ENCODE data around the gene DEFB129.
A peak's percentile ranks its signal among the peaks of the same experiment; 100 is the strongest.
"Not testable (repeated sequence)": the region's sequence is repeated elsewhere in the genome, so short reads cannot be mapped to it uniquely, and the experiment has no call there.

DEFB129 gene, protein sequence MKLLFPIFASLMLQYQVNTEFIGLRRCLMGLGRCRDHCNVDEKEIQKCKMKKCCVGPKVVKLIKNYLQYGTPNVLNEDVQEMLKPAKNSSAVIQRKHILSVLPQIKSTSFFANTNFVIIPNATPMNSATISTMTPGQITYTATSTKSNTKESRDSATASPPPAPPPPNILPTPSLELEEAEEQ

DNA sequence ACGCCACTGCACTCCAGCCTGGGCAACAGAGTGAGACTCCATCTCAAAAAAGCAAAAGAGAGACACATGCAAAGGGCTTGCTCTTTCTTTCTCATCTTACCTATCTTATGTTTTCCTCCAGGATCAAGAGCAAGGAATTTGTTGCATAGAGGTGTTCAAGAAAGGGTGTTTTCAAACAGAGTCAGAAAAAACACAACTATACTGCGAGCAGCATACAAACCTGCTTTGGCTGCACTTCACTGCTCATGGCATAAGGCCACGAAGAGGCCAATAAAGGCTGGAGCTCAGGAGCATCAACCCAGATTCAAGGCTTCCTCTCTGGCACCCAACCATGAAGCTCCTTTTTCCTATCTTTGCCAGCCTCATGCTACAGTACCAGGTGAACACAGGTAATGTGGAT, at the start of gene DEFB129:
Gene DEFB129 (plus strand): TSS at position 301 of the 400 bp plus-strand sequence. CDS start 31 bp downstream, at position 332.
- DNase-seq, result no peak

GRCh38 chr20:184288-184687, 42.8 kb upstream of the DEFB129 start:
- DNase-seq, result no peak

DNA sequence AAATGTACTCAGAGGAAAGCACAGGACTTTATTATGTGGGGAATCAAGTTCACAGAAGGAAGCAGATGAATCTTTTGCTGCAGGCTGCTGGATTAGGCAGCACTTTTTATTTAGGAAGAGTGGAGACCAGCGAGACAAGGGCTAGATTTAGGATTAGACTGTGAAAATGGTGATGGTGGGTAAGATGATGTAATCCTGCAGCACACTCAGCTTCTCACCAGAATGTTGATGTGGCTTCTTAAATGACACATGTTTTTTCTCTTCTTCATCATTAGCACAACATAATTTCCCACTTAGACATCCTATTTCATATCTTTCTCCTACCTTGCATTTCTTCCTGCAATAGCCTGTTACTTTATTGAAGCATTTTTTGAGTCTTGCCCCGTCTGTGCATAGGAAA, 39.3 kb upstream of the DEFB129 start:
- DNase-seq, result no peak

DNA sequence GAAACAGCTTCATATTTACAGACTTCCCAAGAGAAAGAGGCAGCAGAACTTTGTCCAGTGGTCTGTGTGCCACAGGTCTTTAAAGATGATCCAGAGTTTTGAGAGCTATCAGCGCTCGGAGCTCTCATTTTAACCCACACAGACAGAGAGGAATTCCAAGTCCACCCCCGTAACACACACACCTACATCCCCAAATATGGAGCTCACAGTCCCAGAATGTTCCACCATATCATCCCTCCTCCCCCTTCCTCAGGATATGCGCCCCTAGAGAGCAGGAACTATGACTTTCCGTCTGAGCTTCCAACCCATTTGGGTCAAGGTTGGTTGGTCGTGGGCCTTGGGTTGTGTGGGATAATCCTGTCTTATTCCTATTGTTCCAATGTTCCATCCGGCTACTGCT, 37.4 kb upstream of the DEFB129 start, which contains the start of gene DEFB128:
Gene DEFB128 (minus strand): TSS at position 101 of the 400 bp plus-strand sequence. CDS start 88 bp downstream, at position 13.
- no peak for DNase-seq

DNA sequence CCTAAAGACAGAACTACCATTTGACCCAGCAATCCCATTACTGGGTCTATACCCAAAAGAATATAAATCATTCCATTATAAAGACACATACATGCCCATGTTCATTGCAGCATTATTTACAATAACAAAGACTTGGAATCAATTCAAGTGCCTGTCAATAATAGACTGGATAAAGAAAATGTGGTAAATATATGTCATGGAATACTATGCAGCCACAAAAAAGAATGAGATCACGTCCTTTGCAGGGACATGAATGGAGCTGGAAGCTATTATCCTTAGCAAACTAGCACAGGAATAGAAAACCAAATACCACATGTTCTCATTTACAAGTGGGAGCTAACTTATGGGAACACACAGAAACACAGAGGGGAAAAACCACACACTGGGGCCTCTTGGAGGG, 28.8 kb upstream of the DEFB129 start:
- DNase-seq, result no peak

- no peak for DNase-seq
These were observed 27.1 kb upstream of the DEFB129 start for GRCh38 chr20:199996-200395.

DNA sequence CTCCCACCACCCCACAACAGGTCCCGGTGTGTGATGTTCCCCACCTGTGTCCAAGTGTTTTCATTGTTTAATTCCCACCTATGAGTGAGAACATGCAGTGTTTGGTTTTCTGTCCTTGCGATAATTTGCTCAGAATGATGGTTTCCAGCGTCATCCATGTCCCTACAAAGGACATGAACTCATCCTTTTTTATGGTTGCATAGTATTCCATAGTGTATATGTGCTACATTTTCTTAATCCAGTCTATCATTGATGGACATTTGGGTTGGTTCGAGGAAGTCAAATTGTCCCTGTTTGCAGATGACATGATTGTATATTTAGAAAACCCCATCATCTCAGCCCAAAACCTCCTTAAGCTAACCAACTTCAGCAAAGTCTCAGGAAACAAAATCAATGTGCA, 23.4 kb upstream of the DEFB129 start:
- not testable (repeated sequence) for DNase-seq

DNA sequence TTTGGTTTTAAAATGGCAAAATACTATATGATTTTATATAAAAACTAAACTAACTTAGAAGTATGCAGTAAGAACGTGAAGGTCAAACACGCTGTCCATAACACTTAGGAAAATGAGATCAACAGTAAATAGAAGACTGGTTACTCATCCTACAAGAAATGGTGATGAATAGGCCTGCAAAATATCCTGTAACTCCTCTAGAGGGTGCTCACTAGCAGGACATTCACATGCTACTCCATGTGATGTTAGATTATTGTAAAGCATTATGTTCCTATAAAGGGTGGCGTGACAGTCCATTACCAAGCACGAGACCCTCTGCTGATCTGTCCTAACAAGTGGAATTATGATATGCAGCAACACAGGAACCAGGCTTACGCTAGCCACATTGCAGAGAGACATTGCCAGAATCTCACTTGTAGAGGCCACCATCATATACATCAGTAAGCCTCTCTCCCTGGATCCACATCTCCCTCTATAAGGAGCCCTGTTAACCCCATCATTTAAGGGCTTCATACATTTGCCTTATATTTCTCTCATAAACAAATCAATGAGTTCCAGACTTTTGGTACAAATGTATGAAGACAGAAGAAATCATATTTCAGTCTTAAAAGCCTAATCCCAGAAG, 18.0 kb upstream of the DEFB129 start:
- DNase-seq, result peak; percentile 21 to 23

DNA sequence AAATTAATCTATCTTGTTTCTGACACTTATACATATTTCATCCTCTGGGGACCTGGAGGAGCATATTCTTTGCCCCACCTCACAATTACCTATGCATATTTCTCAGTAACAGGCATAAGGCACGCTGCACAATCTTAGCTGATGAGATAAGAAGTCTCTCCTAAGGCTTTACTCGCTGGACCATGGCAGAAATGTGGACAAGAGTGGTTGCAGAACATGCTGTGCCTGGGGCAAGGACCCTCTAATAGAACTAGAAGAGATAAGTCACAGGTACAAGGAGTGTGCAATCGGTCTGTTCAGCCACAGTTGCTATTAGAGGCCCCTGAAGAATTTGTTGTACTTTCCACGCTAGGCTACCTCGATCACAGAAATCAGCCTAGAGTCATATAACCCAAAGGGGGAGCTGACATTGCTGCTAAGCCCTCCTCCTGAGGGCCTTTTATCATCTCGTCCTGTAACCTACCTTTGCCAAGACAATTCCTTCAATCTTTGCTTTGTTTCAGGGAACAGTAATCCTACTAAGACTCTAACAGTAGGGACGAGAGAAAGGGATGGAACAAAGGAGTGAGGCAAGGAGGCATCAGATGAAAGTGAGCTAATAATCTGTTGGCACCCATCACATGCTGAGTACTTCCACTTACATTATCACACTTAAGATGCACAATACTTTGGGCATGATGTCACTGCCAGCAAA, 16.1 kb upstream of the DEFB129 start:
- no peak for DNase-seq

DNA sequence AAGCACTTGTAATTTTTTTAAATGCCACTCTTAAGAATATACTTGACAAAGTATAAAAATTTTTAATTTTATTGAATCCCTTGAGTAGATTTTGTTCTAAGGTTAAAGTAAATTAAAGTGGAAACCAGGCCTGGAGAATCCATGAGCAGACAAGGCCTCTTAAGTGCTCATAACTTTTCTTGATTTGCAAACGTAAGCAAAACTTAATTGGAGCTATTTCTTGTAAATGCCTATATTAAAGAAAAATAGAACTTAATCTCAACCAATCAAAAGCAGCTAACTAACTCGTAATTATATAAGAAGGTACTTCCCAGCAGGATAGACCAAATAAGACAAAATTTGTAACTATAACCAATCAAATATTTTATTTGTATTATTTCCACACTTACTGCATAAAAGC, 12.7 kb upstream of the DEFB129 start:
- DNase-seq, result no peak

DNA sequence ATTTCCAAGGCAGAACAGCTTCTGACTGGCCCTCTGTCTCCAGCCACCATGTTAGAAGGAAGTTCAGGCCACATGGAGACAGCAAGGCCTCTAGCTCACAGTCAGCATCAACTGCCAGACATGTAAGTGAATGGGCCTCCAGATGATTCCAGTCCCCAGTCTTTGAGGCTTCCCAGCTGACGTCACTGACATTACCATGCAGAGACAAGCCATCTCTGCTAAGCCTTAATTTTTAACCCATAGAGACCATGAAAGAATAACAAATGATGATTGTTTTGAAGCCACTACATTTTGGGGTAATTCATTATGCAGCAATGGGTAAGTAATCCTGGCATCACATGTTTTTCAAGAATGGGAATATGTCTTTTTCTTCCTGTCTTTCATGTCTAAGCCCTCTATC, 11.3 kb upstream of the DEFB129 start:
- no peak for DNase-seq

- DNase-seq, result no peak
These were observed 9.8 kb upstream of the DEFB129 start for GRCh38 chr20:217266-217665.

- no peak for DNase-seq
These were observed 7.6 kb upstream of the DEFB129 start for GRCh38 chr20:219290-220115.

GRCh38 chr20:221258-221830, 5.7 kb upstream of the DEFB129 start:
- no peak for DNase-seq

DNA sequence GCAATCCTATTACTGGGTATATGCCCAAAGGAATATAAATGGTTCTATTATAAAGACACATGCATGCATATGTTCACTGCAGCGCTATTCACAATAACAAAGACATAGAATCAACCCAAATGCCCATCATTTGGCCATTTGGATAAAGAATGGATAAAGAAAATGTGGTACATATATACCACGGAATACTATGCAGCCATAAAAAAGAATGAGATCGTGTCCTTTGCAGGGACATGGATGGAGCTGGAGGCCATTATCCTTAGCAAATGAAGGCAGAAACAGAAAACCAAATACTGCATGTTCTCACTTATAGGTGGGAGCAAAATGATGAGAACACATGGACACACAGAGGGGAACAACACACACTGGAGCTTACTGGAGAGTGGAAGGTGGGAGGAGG, 1.2 kb upstream of the DEFB129 start:
- not testable (repeated sequence) for DNase-seq

GRCh38 chr20:227439-228105, 514 bp downstream of the DEFB129 start:
- DNase-seq, result no peak

DNA sequence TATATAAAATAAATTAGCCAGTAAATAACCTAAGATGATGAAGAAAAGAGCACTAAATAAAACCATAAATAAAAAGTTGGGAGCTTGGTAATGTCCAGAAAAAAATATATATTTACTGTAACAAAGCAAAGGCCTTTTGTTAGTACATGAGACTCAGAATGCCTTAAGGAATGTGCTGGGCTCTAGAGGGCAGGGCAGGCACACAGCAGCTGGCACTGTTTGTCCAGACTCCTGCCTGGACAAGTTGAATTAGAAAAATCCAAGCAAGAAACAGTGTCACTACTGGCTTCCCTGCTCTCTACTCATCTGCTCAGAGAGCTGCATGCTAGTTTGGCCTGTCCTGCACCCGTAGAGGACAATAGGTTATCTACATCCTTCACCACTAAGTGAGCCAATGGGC, 8.8 kb downstream of the DEFB129 start:
- no peak for DNase-seq

DNA sequence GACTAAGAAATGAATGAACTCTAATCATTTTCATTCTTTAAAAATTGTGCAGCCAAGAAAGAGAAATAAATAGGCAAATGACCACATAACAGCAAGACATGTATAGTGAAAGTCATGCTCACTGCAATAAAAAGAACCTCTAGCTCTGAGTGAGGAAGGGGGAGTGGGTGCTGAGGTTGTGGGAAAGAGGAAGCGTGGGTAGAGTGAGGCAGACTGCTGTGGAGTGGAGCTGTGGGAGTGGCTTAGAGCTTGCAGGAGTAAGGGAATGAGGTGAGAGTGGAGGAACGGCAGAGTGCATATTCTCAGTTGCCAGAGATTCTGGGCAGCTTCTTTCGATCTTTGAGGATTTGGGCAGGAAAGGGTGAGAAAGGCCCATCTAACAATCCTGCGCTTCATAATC, 10.4 kb downstream of the DEFB129 start:
- DNase-seq, result peak; percentile 44 to 52

DNA sequence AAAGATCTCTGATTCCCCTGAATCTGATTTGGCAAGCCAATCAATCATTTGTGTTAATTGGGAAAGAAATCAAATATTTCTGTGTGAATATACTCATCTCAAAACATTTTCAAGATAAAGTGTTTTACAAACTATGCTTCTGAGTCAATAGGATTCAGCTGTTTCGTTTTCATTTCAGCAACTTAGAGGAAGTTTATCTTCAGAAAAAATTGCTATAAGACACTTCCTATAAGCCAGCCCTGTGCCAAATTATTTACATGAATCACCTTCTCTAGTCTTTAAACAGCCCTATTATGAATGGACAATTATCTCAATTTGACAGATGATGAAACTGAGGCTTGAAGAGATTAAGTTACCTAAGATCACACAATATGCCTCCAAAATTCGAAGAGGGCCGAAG, 10.9 kb downstream of the DEFB129 start:
- no peak for DNase-seq

DNA sequence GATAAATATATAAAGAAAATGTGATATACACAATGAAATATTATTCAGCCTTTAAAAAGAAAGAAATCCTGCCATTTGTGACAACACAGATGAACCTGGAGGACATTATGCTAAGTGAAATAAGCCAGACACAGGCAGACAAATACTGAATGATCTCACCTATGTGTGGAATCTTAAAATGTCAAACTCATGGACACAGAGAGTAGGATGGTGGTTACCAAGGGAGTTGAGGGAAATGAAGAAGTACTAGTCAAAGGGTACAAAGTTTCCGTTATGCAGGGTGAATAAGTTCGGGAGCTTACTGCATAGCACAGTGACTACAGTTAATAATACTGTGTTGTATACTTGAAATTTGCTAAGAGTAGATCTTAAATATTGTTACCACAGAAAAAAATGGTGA, 15.8 kb downstream of the DEFB129 start:
- no peak for DNase-seq

- DNase-seq, result no peak
These were observed 24.3 kb downstream of the DEFB129 start for GRCh38 chr20:251354-251753.

GRCh38 chr20:252801-253200, 25.7 kb downstream of the DEFB129 start:
- no peak for DNase-seq

Measured in activated T-cell treated with anti-CD3 and anti-CD28 coated beads, Interleukin-2, amount 50 U/mL, for 48 hours (primary cell).